Measurements from ENCODE around the gene PRDM16.

PRDM16 gene

DNA sequence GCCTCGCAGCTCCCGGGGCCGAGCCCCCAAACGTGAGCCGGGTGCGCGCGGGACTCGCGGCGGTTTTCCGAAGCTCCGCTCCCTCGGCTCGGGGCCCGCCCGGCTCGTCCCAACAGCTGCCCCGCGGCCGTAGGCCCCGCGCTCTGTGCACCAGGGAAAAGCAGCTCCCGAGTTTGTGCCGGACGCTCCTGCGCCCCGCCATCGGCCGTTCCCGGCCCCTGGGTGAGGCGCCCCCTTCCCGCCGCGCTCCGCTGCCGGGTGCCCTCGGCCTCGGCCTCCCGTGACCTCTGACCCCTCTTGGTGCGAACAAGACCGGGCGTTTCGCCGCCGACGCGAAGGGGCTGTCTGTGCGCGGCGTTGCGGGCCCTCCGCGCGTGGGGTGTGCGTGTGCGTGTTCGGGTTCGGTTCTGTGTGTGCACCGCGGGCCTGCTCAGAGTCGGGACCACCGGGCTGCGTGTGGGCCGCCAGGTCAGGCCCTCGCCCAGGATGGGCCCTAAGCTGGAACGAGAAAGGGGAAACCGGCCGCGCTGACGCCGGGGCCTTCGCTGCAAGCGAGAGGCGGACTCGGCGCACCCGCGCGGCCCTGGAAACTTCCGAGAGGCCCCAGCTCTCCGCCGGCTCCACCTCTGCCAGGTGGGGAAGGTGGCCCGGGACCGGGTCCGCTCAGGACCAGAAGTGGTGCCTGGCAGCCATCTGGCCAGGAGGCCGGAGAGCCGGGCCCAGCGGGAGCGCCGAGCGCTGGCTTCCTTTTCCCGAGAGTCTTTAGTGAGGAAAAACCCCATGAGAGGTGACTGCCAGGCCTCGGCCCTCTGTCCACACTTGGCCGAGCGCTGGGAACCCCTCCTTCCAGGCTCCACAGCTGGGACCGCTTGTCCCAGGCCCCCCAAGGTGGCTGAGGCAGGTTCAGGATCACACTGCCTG lies 1.9 kb downstream of the PRDM16 start:
- DNase-seq, result no peak

DNA sequence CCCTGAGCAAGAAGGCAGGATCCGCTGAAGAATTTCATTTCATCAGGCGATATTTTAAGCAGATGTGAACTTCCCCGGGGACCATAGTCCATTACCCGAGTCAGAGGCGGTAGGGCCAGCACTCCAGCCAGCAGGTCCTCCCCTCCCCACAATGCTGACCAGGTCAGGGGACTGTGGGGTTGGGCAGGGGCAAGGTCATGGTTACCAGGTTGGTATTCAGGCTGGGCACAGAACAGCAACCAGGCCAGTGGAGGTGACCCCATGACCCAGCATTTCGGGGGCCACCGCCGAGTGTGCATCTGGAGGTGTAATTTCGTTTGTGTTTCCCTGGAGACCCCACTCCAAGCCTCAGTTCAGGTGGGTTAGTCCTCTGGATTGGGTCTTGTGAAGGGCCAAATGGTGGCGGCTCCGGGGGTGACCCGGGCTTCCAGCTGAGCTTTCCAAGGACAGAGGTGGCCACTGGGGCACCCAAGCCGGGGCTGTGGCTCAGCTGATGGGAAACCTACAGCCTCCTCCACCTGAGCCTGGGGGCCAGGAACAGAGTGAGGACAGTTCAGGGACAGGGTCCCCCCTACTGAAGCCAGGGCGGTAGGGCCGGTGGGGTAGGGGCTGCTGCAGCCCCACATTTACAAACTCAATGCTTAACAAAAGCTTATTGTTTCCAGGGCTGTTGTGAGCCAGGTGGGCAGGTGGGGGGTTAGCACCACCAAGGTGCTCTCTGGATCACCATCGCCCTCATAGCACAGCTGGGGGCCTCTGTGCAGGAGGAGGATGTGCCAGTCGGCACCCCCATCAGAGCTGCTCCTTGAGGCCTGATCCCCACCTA lies 2.8 kb downstream of the PRDM16 start:
- no peak for DNase-seq

DNA sequence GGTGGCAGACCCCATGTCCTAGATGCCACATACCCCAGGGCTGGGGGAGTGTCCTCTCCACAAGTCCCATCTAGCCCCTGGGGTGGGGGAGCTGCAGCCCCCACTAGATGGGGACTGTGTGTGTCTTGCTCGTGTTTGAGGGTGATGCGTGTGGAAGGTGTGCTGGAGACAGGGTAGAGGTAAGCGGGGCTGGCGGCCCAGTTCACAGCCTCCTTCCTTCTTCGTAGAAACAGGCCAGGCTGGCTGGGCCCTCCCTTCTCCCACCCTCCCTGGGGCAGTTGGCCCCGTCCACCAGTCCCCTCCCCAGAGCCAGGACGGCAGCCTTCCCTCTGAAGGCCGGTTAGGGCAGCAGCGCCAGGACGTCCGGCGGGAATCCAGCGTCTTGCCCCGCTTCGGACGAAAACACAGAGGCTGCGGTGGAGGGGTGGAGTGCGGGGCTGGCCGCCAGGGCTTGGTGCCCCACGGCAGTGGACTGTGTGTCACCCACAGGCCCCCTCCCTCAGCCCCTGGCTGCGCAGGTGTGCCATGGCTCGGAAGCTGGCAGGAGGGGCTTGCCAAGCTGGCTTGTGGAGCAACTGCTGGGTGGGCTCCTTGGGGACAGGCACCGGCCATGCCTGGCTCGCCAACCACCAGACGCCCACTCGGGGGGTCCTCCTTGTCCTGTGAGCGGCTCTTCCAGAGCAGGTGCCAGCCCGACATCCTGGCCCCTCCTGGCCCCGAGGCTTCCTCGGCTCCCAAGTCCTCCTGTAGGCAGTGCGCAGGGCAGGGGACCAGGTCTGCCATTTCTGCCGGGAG lies 3.6 kb downstream of the PRDM16 start:
- no peak for DNase-seq

- no peak for DNase-seq
These were observed 4.1 kb downstream of the PRDM16 start for GRCh38 chr1:3073186-3073488.

GRCh38 chr1:3073489-3074296 lies 4.7 kb downstream of the PRDM16 start:
- DNase-seq, result no peak

- DNase-seq, result no peak
These were observed 5.3 kb downstream of the PRDM16 start for GRCh38 chr1:3074297-3074741.

- DNase-seq, result no peak
These were observed 5.8 kb downstream of the PRDM16 start for GRCh38 chr1:3074800-3075199.

- DNase-seq, result no peak
These were observed 6.8 kb downstream of the PRDM16 start for GRCh38 chr1:3075666-3076362.

DNA sequence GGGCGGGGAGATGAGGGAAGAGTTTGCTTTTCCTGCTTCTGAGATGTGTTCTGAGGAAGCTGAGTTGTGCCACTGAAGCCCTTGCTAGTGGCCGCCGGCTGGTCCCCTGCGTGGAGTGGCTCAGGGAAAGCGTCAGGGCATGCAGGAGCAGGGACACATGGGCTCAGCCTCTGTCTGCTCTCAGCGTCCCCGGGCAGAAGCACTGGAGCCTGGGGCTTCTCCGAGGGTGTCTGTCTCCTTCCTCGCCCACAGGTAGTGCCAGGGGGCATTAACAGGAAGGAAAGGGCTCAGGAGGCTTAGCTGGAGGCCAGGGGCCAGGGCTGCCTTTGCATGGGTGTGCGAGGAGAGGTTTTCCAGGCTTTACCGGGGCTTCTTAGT lies 7.3 kb downstream of the PRDM16 start:
- no peak for DNase-seq

DNA sequence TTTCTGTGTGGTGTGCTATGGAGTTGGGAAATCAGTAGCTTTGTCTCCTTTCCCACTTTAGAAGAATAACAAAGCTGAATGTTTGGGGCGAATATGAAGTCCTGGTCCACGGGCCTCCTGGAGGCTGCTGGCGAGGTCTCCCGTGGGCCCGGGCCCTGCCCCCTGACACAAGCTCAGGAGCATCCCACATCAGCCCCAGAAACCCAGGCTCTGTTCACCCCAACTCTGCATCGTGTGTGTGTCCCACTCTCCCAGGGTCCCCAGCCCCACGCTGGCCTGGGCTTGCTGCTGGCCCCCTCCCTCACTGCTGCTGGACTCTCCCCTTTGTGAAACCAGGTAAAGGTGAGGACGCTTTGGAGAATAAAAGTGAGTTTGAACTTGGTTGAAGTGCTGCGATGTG lies 8.1 kb downstream of the PRDM16 start:
- no peak for DNase-seq

- no peak for DNase-seq
These were observed 8.6 kb downstream of the PRDM16 start for GRCh38 chr1:3077561-3077960.

- no peak for DNase-seq
These were observed 9.4 kb downstream of the PRDM16 start for GRCh38 chr1:3078430-3078861.

DNA sequence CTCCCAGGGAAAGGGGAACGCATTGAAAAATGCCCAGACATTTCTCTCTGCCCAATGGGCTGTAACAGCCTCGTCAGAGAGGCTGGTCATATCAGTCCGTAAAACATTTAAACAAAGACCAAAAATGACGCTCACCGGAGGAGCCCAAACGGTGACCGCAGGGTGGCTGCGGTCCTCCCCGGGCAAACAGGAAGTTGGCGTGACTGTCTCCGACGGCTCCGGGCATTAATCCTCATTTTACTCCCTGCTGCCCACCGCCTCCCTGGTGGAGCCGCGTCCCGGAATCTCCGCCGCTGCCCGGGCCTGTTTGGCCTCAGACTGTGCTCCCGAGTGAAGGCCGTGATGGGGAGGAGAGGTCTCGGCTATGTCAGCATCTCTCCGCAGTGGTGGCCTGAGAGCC lies 9.9 kb downstream of the PRDM16 start:
- DNase-seq, result no peak

- DNase-seq, result no peak
These were observed 10.5 kb downstream of the PRDM16 start for GRCh38 chr1:3079381-3080052.

DNA sequence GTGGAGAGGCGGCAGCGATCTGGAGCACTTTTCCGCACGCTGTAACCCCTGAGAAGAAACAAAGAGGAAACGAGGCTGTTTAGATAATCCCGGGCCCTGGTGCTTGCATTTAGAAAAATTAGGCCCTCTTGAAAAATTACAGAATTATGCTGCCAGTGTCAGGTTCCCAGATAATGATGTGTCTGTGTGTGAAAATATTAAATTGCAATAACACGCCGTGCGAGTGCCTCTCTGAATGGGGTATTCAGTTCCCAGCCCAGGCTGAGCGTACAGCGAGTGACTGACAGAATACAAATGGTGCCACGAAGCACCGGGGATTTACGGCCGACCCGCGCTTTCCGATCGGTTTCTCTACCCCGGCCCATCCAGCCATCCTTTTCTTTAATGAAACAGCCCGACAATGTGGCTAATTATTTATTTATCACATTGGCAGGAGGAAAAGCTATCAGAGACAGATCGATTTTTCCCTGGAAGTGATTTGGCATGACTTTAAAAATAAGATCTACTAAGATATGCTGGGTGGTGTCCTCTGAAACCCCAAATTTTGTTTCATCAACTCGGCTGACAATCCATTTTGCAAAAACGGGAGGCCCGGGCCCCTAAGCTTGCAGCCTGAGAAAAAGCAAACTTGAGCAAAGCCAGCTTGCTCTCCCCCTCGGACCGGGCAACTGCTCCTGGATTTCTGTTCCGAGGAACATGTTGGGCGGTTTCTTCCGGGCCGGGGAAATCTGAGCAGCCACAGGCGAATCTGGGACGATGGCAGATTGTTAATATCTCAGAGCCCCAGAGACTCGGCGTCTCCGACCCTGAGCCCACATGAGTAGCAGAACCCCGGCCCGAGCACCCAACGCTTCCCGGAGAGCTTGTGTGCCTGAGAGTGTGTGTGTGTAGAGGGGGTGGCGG lies 11.3 kb downstream of the PRDM16 start:
- DNase-seq, result no peak

- DNase-seq, result no peak
These were observed 12.2 kb downstream of the PRDM16 start for GRCh38 chr1:3081171-3081683.

DNA sequence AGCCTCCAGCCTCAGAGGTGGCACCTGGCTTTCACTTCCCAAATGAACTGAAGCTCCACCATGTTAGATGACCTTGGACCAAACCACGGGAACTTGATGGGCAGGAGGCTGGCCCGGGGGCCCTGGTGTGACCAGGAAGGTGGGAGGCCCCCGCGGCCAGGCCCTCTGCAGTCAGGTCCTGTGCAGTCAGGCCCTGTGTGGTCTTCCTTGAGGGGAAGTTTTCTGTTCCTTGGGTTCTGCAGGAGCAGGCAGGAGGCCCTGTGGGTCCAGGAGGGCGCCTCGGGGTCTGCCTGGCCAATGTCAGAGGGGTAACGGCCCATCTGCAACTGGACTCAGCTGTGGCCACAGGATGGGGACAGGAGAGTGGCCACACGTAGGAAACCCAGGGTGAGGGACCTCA lies 13.0 kb downstream of the PRDM16 start:
- no peak for DNase-seq

DNA sequence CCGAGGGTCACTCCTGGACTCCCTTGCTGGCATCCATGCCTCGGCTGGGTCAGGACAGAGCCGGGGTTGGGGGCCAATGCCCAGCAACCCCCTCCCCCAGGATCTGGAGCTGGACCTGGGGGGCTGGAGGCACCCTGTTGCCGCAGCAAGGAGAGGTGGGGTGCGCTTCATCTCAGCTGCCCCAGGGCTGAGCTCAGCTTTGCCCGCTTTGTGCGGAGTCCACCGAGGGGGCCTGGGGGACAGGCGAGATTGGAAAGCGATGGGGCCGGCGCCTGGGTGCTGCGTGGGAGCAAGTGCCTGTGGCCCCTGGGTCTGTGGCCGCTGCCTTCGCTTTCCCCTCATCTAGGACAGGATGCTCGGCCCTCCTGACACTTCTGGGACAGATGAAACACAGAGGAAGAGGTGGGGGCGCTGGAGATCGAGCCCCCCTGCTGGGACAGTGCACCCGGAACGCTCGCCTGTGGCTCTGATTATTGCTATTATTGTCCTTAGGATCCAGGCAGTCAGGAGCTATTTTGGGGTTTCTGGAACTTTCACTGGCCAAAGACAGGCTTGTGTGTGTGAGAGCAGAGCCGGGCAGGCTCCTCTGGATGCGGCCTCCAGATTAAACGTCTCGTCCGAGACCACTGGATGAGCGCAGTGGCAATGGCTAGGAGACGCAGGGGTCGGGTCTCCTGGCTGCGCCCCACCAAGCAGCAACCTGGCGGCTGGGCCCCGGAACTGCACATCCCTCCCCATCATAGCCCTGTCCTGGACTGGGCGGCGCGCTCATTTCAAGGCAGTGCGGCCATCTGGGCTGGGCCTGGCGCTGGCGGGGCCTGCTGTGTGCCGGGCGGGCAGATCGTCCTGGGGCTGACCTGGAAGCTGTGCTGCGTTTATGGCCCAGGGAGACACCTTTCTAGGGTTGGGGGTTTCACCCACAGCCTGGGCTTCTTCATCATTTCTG lies 13.8 kb downstream of the PRDM16 start:
- no peak for DNase-seq

- DNase-seq, result no peak
These were observed 15.2 kb downstream of the PRDM16 start for GRCh38 chr1:3084154-3084553.

Data from DMS153 (cell line).